K562 (cell line): ENCODE data around the gene ACR. TPM values are rescaled to one million over a fixed set of nuclear protein-coding genes. Genes with fewer than 3 reads are reported as not detected.

Source experiments
- AFF1 ChIP-seq, 2 experiments: fragments of 450-650 bp; IDR thresholded peaks; 2 replicates each; pipeline ENCODE4 v1.6.1; 2018; ENCODE audit warnings: mild to moderate bottlenecking in 2 of 2, low read depth in 1 of 2; ENCODE audit not compliant: partially characterized antibody in 2 of 2
- ARNT ChIP-seq, 2 experiments: fragments of 450-650 bp; IDR thresholded peaks; 2 replicates each; pipeline ENCODE4 v1.6.1; 2016; ENCODE audit warnings: mild to moderate bottlenecking in 1 of 2
- E2F5 ChIP-seq: sonication (generic); formaldehyde crosslinking; IDR thresholded peaks from 2 replicates; pipeline ENCODE4 v1.8.0; 2022; ENCODE audit warnings: mild to moderate bottlenecking, missing genetic modification reagents
- HINFP ChIP-seq: fragments of 450-650 bp; conservative IDR thresholded peaks from 2 replicates; pipeline ENCODE4 v1.6.1; 2016; ENCODE audit warnings: missing genetic modification characterization, low read depth, mild to moderate bottlenecking, control low read depth, missing compliant biosample characterization
- KDM2B ChIP-seq: fragments of 250-450 bp; sonication (Bioruptor Pico); IDR thresholded peaks from 2 replicates; pipeline ENCODE4 v1.8.0; 2021; ENCODE audit warnings: mild to moderate bottlenecking, moderate library complexity
- U2AF1 ChIP-seq: fragments of 200-400 bp; formaldehyde crosslinking; optimal IDR thresholded peaks from 2 replicates; pipeline ENCODE3; 2017; ENCODE audit warnings: mild to moderate bottlenecking, low read depth, low read length, moderate library complexity
- ZNF830 ChIP-seq: fragments of 250-450 bp; sonication (Bioruptor Pico); IDR thresholded peaks from 2 replicates; pipeline ENCODE4 v1.5.0; 2021; ENCODE audit warnings: mild to moderate bottlenecking
- polyA plus RNA-seq, 8 experiments: library from polyadenylated mRNA; depleted of rRNA in 4 of 8; stranded (reverse) in 5 of 8; unstranded in 3 of 8; fragments of >200 nt; fragmentation: Nextera tagmentation in 2 of 8; fragmentation: Illumina TruSeq in 1 of 8; extraction: Ambion mirVana in 2 of 8; extraction: Trizol in 1 of 8; gene quantifications; 2 replicates each; pipeline versions ENCODE4 v1.2.1 to v1.2.3, GENCODE V29; 2011 to 2014; ENCODE audit warnings: inconsistent platforms in 1 of 8, missing spikeins in 1 of 8
- total RNA-seq, 7 experiments: library from RNA; depleted of rRNA in 6 of 7; stranded (reverse); fragments of >200 nt in 6 of 7; fragmentation: Illumina TruSeq in 2 of 7; extraction: Trizol in 2 of 7; gene quantifications; 2 replicates each; pipeline versions ENCODE4 v1.2.1 to v1.2.3, GENCODE V29; 2011 to 2021; ENCODE audit warnings: low replicate concordance in 1 of 7

The ACR gene
- total and polyA plus RNA-seq, 9 of the 15 experiments (the other 6 are each of a cell fraction or from before 2014, with no cell fraction given), result not detected

- TF ChIP-seq AFF1 (IDR thresholded peaks at IDR 0.05; ENCODE audit: low read depth in 1 of 2, partially characterized antibody in 2 of 2) (no peak), U2AF1 (no peak), ARNT (IDR thresholded peaks at IDR 0.05) (no peak), HINFP (tag) (no peak), KDM2B (CRISPR knock-in tag) (no peak), E2F5 (CRISPR knock-in tag) (no peak), ZNF830 (CRISPR knock-in tag) (no peak)
Measured at GRCh38 chr22:50722048-50722701, 15.8 kb upstream of the ACR start (continued).
